ENCODE data around the gene DEFB118. TPM values are rescaled to one million over a fixed set of nuclear protein-coding genes. Genes with fewer than 3 reads are reported as not detected.

DEFB118 gene
- total and polyA plus RNA-seq, 2 of the 13 experiments (the other 11 are each of a cell fraction or from before 2014, with no cell fraction given), result not detected

- no peak for TF ChIP-seq FOXK1 (CRISPR knock-in tag; IDR thresholded peaks at IDR 0.05; ENCODE audit: borderline replicate concordance, low read depth)
- no peak for TF ChIP-seq ESRRA (CRISPR knock-in tag; IDR thresholded peaks at IDR 0.05; ENCODE audit: low read depth)
- TF ChIP-seq EEA1 (CRISPR knock-in tag; IDR thresholded peaks at IDR 0.05; ENCODE audit: borderline replicate concordance), result no peak
- TF ChIP-seq ZNF292 (CRISPR knock-in tag; IDR thresholded peaks at IDR 0.05; ENCODE audit: borderline replicate concordance, low read depth), result no peak
- TF ChIP-seq NAIF1 (CRISPR knock-in tag; IDR thresholded peaks at IDR 0.05; ENCODE audit: borderline replicate concordance), result no peak
Observed at GRCh38 chr20:31374346-31374745, 5.9 kb downstream of the DEFB118 start (continued).

DNA sequence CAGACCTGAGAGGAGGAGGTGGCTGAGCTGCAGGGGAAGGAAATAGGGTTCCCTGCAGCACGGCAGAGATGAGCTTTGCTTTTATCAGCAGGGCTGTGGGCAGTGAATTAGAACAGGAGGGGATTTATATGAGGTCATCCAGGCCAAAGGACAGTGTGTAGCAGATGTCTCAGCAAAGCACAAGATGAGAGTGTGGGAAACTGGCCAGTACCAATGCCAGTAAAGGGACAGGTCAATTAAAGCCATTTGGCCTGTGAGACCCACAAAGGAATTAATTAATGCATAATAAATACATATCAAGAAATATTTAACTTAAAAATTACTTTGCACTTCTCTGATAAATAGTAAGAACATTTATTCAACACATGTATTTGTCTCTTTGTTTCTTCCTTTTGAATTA is 22.1 kb downstream of the DEFB118 start, which contains the start of gene DEFB119:
Gene DEFB119 (minus strand): TSS at position 101 of the 400 bp plus-strand sequence. CDS start 107 bp downstream, outside the sequence.
- Histone ChIP-seq H3K27ac (ENCODE audit: extremely low read length, insufficient read depth, low read length) (no peak within 1 kb of the TSS), H3K4me2 (ENCODE audit: low read depth, low read length) (no peak within 1 kb of the TSS), H3K79me2 (ENCODE audit: insufficient read depth, low read length) (no peaks in the 10 kb centered on the region), H4K20me1 (ENCODE audit: insufficient read depth, low read length) (no peaks in the 10 kb centered on the region), H3K36me3 (replicated peaks in 1 of 2; ENCODE audit: control insufficient read depth in 1 of 2, insufficient read depth in 2 of 2, low read length in 2 of 2) (no peaks in the 10 kb centered on the region), H3K4me1 (ENCODE audit: insufficient read depth, low read length) (no peaks in the 10 kb centered on the region), H3K4me3 (replicated peaks in 1 of 3; ENCODE audit: insufficient read depth in 1 of 3, low read depth in 2 of 3, low read length in 3 of 3) (no peak within 1 kb of the TSS), H3K9ac (ENCODE audit: insufficient read depth, low read depth, low read length) (no peak within 1 kb of the TSS), H3K27me3 (ENCODE audit: control insufficient read depth in 1 of 2, insufficient read depth in 2 of 2, low read length in 2 of 2) (peaks cover 0 to 9% of the 10 kb centered on the region in 2 experiments; a peak in 2 of 5 replicates), H2AFZ (ENCODE audit: low read length) (no peak within 1 kb of the TSS), H3K9me3 (ENCODE audit: low read length) (no peaks in the 10 kb centered on the region)
- 0% methylated on average over 1 of the region's 1 CpG for WGBS (ENCODE audit: low lambda C conversion rate)
- CTCF ChIA-PET (ENCODE audit: low intra/inter-chr PET ratio, low total read pairs), result no interaction called here
- in situ Hi-C loops (cut with HindIII; ENCODE audit: extremely low pct_ligation_motif_present, low pct_unique_long_range_greater_than_20kb) (no loop called here), intact Hi-C loops (cut with micrococcal nuclease; ENCODE audit: unreplicated experiment) (no loop called here)
- ATAC-seq, result no peak
- no peak for FAIRE-seq
- no TSS peak for BruUV-seq (replicated peaks)
- no peak for DNase-seq (ENCODE audit: low spot score)
- POLR2A ChIA-PET, result no interaction called here
- TF ChIP-seq HOXD1 (CRISPR knock-in tag; IDR thresholded peaks at IDR 0.05) (no peak), REXO4 (CRISPR knock-in tag; IDR thresholded peaks at IDR 0.05; ENCODE audit: borderline replicate concordance) (no peak), ZNF234 (CRISPR knock-in tag; conservative IDR thresholded peaks at IDR 0.05) (no peak), ARID3A (IDR thresholded peaks at IDR 0.05; ENCODE audit: low read depth, low read length) (no peak), ZFP37 (CRISPR knock-in tag; IDR thresholded peaks at IDR 0.05; ENCODE audit: borderline replicate concordance) (no peak), NPAS2 (CRISPR knock-in tag; IDR thresholded peaks at IDR 0.05; ENCODE audit: borderline replicate concordance) (no peak), ZNF670 (CRISPR knock-in tag; IDR thresholded peaks at IDR 0.05; ENCODE audit: borderline replicate concordance) (no peak), PAWR (CRISPR knock-in tag; IDR thresholded peaks at IDR 0.05; ENCODE audit: borderline replicate concordance) (no peak), FOXO4 (CRISPR knock-in tag; conservative IDR thresholded peaks at IDR 0.05) (no peak), KAT2B (IDR thresholded peaks at IDR 0.05; ENCODE audit: borderline replicate concordance, low read depth, low read length) (no peak), MAFK (conservative IDR thresholded peaks at IDR 0.05 in 1 of 2, IDR thresholded peaks at IDR 0.05 in 1 of 2; ENCODE audit: low read length in 2 of 2) (no peak), BRCA1 (CRISPR knock-in tag; IDR thresholded peaks at IDR 0.05) (no peak), CBX1 (IDR thresholded peaks at IDR 0.05; ENCODE audit: low read depth) (no peak), TP53 (CRISPR knock-in tag; conservative IDR thresholded peaks at IDR 0.05) (no peak), TRAFD1 (CRISPR knock-in tag; IDR thresholded peaks at IDR 0.05; ENCODE audit: borderline replicate concordance) (no peak), SP1 (IDR thresholded peaks at IDR 0.05) (no peak), SP1 (CRISPR knock-in tag; IDR thresholded peaks at IDR 0.05) (no peak)
